Kidney (tissue), 14 donors: Measurements from ENCODE around the gene RAB11FIP2. TPM values are rescaled to one million over a fixed set of nuclear protein-coding genes. Genes with fewer than 3 reads are reported as not detected.

Source experiments
- DNase-seq, 5 donors: peaks; one replicate each; pipeline ENCODE4 v3.0.0-alpha.2; 2013 to 2020
- FAIRE-seq: peaks from 2 replicates; lab custom pipeline; 2012; peaks lifted over from hg19 to GRCh38; lab: Jason Lieb, UNC
- H3K27ac ChIP-seq, 2 donors: one replicate each; pipeline ENCODE4 v1.7.0; 2013; ENCODE audit warnings: low read depth in 2 of 2, low read length in 2 of 2, inconsistent platforms in 1 of 2
- H3K27me3 ChIP-seq: one replicate; pipeline ENCODE4 v1.7.1; 2013; ENCODE audit warnings: low read length, inconsistent platforms; ENCODE audit not compliant: control insufficient read depth, insufficient read depth
- H3K36me3 ChIP-seq, 3 donors: one replicate each; pipeline versions ENCODE4 v1.7.0 to v1.7.1; 2013; ENCODE audit warnings: low read length in 3 of 3, control low read depth in 1 of 3, inconsistent platforms in 1 of 3; ENCODE audit not compliant: insufficient read depth in 3 of 3, control insufficient read depth in 2 of 3
- H3K4me1 ChIP-seq, 3 donors: one replicate each; pipeline versions ENCODE4 v1.7.0 to v1.7.1; 2013; ENCODE audit warnings: low read length in 3 of 3, inconsistent platforms in 1 of 3, low read depth in 1 of 3; ENCODE audit not compliant: control insufficient read depth in 2 of 3, insufficient read depth in 2 of 3
- H3K4me3 ChIP-seq, 3 donors: one replicate each; pipeline versions ENCODE4 v1.7.0 to v1.8.1; 2013; ENCODE audit warnings: low read length in 3 of 3, control low read depth in 1 of 3, inconsistent platforms in 1 of 3
- H3K9ac ChIP-seq, 3 donors: one replicate each; pipeline versions ENCODE4 v1.7.0 to v1.7.1; 2013; ENCODE audit warnings: low read length in 3 of 3, control low read depth in 1 of 3, inconsistent platforms in 1 of 3
- H3K9me3 ChIP-seq, 3 donors: one replicate each; pipeline versions ENCODE4 v1.7.0 to v1.7.1; 2013; ENCODE audit warnings: low read length in 3 of 3, control low read depth in 1 of 3, inconsistent platforms in 1 of 3; ENCODE audit not compliant: control insufficient read depth in 2 of 3, insufficient read depth in 1 of 3
- intact Hi-C: fragments of 100-400 bp; cut with DNase I; formaldehyde crosslinking; loops from one replicate; pipeline ENCODE4 v1.11.1; 2022
- polyA plus RNA-seq: library from polyadenylated mRNA; stranded (reverse); fragments of 350-450 nt; fragmentation: Illumina TruSeq; extraction: RNeasy Lipid Tissue Mini Kit (QIAGEN cat#74804); gene quantifications from one replicate; pipeline ENCODE4 v1.2.3, GENCODE V29; 2014; ENCODE audit warnings: low read depth, low replicate concordance; ENCODE audit not compliant: insufficient read depth
- total RNA-seq: library from RNA; stranded (reverse); fragmentation: NEBNext Ultra II Directional; extraction: Animal tissue kit (Norgen Biotek cat#: 25700); gene quantifications from one replicate; pipeline ENCODE4 v1.2.1, GENCODE V29; 2021
- TF ChIP-seq, protein P1 (sequence below): IDR thresholded peaks from 3 replicates; pipeline ENCODE4 v1.5.1; 2012; ENCODE audit warnings: mild to moderate bottlenecking, moderate library complexity, borderline replicate concordance; ENCODE audit not compliant: insufficient read depth; ENCODE audit errors: extremely low read depth
- donor health status: control.
- donor health status: control.
- donor health status: control.
- donor health status: control.
- donor health status: control.
- donor health status: DM: yes; HTN: yes; CAD: no.
- donor health status: Normal renal cell carcinoma (clear cell type).

The RAB11FIP2 gene
- total and polyA plus RNA-seq, 2 donors from 2014 or later, result 8.2 to 50.4 TPM

- TF ChIP-seq, protein P1, sequence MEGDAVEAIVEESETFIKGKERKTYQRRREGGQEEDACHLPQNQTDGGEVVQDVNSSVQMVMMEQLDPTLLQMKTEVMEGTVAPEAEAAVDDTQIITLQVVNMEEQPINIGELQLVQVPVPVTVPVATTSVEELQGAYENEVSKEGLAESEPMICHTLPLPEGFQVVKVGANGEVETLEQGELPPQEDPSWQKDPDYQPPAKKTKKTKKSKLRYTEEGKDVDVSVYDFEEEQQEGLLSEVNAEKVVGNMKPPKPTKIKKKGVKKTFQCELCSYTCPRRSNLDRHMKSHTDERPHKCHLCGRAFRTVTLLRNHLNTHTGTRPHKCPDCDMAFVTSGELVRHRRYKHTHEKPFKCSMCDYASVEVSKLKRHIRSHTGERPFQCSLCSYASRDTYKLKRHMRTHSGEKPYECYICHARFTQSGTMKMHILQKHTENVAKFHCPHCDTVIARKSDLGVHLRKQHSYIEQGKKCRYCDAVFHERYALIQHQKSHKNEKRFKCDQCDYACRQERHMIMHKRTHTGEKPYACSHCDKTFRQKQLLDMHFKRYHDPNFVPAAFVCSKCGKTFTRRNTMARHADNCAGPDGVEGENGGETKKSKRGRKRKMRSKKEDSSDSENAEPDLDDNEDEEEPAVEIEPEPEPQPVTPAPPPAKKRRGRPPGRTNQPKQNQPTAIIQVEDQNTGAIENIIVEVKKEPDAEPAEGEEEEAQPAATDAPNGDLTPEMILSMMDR, result no peak
Measured at GRCh38 chr10:118052816-118053215, 6.1 kb upstream of the RAB11FIP2 start.

GRCh38 chr10:118047880-118048279 lies 1.1 kb upstream of the RAB11FIP2 start:
- DNase-seq (no peak), FAIRE-seq (no peak)
- Histone ChIP-seq H3K4me3 (no peak overlapping the region), H3K9me3 (no peaks in the 10 kb centered on the region), H3K4me1 (peaks cover 0 to 6% (median 5%) of the 10 kb centered on the region in 3 donors), H3K27ac (no peak overlapping the region), H3K9ac (no peak overlapping the region), H3K36me3 (no peaks in the 10 kb centered on the region), H3K27me3 (no peaks in the 10 kb centered on the region)
- intact Hi-C loops, result loop anchor here (5.0 kb wide), 1 partner anchor 501 kb away; no protein-coding TSS in a partner anchor
- TF ChIP-seq, protein P1, result no peak

More at GRCh38 chr10:118052816-118053215, 6.1 kb upstream of the RAB11FIP2 start:
- Histone ChIP-seq H3K27ac (no peak overlapping the region), H3K36me3 (no peaks in the 10 kb centered on the region), H3K9me3 (no peaks in the 10 kb centered on the region), H3K27me3 (no peaks in the 10 kb centered on the region), H3K4me3 (no peak overlapping the region), H3K9ac (no peak overlapping the region), H3K4me1 (no peaks in the 10 kb centered on the region)
- intact Hi-C loops, result no loop called here
- no peak for FAIRE-seq
- no peak for DNase-seq

DNA sequence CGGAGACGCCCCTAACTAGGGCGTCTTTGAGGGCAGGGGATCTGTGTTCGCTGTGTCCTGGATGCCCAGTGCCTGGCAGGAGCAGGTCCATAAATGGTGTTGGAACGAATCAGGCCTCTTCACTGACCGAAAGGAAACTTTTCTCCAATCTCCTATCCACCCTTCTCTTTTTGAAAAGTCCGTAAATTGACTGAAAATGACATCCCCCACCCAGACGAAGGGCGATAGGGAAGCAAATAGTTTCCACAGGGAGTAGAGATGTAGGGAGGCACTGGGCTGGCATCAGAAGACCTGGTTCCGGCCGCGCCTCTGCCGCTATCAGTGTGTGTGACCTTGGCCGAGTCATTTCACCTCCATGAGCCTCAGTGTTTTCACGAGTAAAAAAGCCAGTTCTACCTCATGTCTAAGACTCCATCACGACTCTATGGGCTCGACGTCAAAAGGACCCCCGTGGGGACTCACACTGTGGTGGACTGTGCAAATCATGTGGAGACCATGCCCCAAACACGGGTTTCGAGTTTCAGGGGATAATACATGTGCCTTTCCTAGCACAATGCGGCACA lies 497 bp upstream of the RAB11FIP2 start:
- TF ChIP-seq, protein P1, result no peak
- H3K27ac ChIP-seq, result peak overlapping the region; percentile 84 to 88
- H3K27me3 ChIP-seq, result no peaks in the 10 kb centered on the region
- DNase-seq (peak in 3 of 5 donors; percentile 18 to 64 (median 59)), FAIRE-seq (no peak)
- H3K9ac ChIP-seq, result peak overlapping the region; percentile 52 to 77 (median 67)
- intact Hi-C loops, result loop anchor here (5.0 kb wide), 1 partner anchor 500 kb away; no protein-coding TSS in a partner anchor
- peaks cover 0 to 12% (median 6%) of the 10 kb centered on the region in 3 donors for H3K4me1 ChIP-seq
- no peaks in the 10 kb centered on the region for H3K9me3 ChIP-seq
- peak overlapping the region; percentile 74 to 92 (median 75) for H3K4me3 ChIP-seq
- no peaks in the 10 kb centered on the region for H3K36me3 ChIP-seq
